Measurements from ENCODE around the gene FBXO46.
"Not testable (repeated sequence)": the region's sequence is repeated elsewhere in the genome, so short reads cannot be mapped to it uniquely, and the experiment has no call there.

Gene FBXO46

DNA sequence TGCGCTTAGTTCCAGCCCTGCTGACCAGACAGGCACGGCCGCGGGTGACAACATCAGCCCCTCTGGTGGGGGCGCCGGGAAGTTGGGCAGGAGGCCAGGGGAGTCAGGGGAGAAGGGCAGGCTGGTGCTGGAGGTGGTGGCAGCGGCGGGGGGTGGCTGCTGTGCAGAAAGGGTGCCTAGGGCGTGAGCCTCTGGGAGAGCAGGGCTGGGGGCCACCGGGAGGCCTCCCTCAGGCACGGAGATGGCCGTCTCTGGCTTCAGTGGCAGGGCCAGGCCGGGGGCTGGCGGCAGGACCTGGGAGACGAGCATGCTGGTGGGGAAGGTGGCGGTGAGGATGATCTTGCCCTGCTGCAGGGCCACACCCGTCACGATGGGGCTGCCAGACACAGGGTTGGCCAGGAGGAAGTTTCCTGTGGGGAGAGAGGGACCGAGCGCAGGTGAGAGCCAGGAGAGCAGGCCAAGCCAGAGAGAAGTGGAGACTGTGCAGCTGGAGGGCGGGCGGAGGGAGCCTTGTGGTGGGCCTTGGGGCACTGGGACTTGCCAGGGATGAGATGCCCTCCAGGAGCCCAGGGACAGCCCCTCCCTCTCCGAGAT, 35.1 kb upstream of the FBXO46 start:
- no peak for DNase-seq

DNA sequence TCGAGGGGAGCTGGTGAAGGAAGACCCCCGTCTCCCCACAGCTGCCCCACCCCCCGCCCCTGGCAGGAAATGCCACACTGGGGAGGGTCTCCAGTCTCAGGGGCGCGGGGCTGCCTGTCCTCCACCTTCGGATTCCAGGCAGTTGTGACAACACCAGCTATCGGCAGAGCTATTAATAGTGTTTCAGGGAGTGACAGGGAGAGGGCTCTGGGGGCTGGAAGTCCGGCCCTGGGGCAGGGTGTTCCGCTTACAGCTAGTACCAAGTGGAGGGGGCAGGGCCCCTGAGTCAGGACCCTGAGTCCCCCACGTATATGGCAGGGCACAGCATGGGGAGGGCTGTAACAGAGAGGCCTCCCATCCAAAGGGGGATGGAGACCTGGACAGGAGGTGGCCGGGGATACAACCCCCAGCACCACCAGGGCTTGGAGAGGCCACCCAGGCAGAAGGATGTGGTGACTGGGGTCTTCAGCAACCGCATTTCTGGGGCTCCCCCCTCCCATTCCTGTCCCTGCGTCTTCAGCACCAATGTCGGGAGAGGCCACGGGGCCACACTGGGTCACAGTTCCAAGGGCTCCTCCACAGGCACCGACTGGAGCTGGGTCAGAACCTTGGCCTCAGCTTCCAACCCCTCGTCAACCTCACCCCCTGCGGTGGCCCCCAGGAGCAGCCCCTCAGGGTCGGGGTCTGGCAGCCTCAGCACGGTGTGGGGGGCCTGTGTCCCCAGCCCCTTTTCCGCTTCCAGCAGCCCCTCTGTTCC, 34.4 kb upstream of the FBXO46 start:
- DNase-seq: no peak

- no peak for DNase-seq
Measured at GRCh38 chr19:45764475-45764874, 33.8 kb upstream of the FBXO46 start.

DNA sequence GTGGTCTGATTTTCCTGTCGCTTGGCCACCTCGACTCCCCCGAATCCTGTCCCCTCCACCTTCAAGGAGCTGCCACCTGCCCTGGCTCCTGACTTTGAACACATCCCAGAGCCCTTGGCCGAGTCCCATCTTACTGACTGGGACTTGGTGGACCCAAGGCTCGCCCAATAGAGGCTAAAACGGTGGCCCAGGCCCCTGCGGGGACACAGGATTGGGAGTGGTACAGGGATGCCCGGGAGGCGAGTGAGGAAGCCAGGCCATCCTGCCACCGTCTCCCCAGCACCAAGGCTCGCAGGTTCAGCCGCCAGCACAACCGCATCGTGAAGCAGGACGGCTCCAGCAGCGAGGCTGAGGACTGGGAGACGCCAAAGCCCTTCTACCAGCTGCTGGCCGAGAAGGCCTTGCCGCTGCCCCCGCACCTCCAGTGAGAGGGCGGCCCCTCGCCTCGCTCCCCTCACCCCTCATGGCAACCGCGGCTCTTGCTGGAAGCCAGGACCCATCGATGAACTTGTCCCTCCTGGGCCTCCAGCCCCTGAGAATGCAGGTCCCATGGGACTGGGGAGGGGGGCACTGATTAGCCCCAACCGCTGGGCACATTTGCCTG, 33.1 kb upstream of the FBXO46 start:
- DNase-seq: no peak

GRCh38 chr19:45762870-45763631, 32.4 kb upstream of the FBXO46 start:
- no peak for DNase-seq

DNA sequence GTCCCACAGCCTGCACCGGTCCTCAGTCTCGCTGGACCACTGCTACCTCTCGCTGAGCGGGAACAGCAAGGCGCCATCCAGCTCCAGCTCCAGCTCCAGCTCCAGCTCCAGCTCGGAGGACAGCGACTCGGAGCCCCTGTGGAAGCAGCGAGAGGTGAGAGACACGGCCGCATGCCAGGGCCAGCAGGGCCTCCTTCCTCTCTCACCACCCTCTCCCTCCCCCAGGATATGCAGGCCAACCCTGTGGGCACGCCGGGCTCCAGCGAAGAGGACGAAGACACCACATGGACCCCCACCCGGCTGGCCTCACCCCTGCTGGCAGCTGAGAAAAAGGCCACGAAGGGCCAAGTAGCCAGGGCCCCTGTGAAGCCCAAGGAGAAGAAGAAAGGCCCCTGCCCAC, 31.0 kb upstream of the FBXO46 start:
- DNase-seq: no peak

GRCh38 chr19:45758921-45759320, 28.2 kb upstream of the FBXO46 start:
- no peak for DNase-seq

DNA sequence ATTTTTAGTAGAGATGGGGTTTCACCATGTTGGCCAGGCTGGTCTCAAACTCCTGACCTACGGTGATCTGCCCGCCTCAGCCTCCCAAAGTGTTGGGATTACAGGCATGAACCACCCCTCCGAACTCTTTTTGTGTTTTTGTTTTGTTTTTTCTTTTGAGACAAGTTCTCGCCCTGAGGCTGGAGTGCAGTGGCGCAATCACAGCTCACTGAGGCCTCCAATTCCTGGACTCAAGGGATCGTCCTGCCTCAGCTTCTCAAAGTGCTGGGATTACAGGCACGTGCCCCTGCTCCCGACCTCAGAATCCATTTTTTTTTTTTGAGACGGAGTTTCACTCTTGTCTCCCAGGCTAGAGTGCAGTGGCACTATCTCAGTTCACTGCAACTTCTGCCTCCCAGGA, 27.0 kb upstream of the FBXO46 start:
- no peak for DNase-seq

DNA sequence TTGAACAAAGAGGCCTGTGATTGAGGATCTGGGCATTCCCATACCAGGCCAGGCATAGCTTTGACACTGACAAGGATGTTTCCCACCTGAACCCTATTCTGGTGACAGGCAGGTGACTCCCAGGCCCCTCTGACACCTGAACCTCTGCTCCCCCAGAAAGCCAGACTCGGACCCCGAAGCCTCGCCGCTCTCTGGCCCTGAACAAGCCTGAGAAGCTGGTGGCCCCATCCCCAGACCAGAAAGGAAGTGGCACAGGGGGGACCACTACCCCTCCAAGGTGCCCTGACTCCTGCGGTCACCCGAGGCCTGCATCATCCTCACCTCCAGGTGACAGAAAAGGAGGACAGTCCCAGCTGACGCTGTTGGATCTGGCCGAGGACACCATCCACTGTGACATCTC, 23.6 kb upstream of the FBXO46 start:
- no peak for DNase-seq

DNA sequence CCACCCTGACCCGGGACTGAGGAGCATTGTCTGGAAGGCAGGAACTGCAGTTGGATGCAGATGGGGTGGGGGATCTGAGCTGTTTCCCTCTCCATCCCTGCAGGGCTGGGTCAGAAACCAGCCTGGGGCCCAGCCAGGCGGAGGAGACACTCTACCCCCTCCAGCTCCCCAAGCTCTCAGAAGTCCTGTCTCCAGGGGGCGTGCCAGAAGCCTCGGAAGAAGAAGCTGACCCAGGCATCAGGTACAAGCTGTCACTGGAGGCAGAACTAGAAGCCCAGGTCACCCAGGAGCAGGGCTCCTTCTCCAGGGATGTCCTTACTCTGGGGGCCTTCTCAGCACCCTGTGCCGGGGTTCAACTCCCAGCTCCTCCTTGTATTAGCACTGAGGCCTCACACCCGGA, 22.9 kb upstream of the FBXO46 start:
- no peak for DNase-seq

- DNase-seq: no peak
Measured at GRCh38 chr19:45752639-45753038, 21.9 kb upstream of the FBXO46 start.

DNA sequence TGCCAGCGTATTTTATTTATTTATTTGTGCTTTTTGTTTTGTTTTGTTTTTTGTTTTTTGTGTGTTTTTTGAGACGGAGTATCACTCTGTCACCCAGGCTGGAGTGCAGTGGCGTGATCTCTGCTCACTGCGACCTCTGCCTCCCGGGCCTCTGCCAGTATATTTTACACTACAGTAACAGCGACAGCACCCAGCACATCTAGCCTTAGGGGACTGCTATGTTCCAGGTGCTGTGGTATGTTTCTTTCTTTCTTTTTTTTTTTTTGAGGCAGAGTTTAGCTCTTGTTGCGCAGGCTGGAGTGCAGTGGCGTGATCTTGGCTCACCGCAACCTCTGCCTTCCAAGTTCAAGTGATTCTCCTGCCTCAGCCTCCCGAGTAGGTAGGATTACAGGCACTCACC, 20.8 kb upstream of the FBXO46 start:
- not testable (repeated sequence) for DNase-seq

- no peak for DNase-seq
Measured at GRCh38 chr19:45747513-45747912, 16.8 kb upstream of the FBXO46 start.

DNA sequence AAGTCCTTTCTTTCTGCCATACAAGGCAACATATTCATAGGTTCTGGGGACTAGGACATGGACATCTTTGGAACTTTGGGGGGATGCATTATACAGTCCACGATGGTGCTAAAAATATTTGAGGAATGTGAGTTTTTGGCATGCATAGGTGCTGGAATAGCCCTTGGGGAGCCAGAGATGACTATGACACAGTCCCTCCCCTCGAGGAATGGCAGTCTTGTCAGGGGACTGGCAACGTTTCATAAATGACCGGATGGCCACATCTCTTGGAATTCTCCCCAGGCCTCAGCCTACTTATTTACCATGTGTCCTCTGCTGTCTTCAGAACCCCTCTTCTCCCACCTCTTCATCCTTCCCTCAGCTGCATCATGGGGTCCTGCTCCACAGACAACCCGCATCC, 16.2 kb upstream of the FBXO46 start:
- no peak for DNase-seq

DNA sequence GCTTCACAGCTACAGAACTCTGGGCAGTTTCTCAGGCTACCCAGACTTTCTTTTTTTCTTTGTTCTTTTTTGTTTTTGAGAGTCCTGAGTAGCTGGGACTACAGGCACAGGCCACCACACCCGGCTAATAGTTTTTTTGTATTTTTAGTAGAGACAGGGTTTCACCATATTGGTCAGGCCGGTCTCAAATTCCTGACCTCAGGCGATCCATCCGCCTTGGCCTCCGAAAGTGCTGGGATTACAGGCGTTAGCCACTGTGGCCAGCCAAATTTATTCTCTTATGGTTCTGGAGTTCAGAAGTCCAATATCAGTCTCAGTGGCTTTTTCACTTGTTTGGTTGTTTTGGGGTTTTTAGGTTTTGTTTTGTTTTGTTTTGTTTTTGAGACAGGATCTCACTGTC, 14.9 kb upstream of the FBXO46 start:
- DNase-seq: no peak

DNA sequence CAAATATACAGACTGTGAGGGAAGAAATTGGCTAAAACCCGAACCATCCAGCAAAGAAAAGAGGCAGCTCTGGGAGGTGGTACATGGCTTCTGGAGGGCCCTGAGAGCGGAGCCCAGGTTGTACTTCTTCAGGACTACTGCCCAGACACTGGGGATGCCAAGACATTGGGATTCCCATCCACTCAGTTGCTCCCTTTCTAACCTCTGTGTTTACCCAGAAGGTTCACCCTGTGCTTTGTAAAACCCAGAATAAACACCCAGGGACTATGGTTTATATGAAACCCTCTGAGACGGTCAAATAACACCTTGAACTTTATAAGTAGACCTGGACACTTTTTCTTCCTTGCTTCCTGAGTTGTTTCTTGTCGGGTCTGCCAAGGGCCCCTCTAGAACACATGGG, 12.3 kb upstream of the FBXO46 start:
- no peak for DNase-seq

- no peak for DNase-seq
Measured at GRCh38 chr19:45739498-45740439, 9.1 kb upstream of the FBXO46 start.

DNA sequence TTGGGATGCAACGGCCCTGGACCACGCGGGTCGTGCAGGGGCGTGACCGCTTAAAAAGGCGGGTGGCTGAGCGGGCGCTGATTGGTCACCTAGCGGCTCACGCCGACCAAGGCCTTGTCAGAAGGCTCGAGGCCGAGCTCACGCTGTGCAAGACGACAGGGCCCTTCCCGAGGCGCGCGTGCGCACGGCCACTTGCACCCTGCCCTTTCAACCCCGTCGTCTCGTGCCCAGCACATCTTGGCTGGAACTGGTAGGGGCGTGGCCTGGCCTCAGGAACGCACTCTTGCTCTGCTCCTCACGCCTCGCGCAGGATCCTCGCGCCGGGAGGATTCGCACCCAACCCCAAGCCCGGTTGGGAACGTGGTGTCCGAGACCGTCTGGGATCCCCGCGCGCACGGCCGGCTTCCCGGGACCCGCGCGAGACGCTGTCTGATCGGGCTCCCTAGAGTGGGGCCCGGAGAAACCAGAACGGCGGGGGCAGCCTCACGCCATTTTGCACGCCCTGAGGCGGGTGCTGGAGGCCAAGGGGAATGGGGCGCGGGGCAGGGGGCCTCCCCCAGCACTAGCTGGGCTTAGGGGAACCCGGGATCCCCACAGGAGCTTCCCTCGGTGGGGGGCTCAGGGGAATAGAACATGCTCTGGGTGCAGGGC, 2.6 kb upstream of the FBXO46 start, which contains the start of gene MEIOSIN:
MEIOSIN (plus strand) TSS at position 280 of the 651 bp plus-strand sequence. CDS start 1,938 bp downstream, outside the sequence.
- DNase-seq: no peak

DNA sequence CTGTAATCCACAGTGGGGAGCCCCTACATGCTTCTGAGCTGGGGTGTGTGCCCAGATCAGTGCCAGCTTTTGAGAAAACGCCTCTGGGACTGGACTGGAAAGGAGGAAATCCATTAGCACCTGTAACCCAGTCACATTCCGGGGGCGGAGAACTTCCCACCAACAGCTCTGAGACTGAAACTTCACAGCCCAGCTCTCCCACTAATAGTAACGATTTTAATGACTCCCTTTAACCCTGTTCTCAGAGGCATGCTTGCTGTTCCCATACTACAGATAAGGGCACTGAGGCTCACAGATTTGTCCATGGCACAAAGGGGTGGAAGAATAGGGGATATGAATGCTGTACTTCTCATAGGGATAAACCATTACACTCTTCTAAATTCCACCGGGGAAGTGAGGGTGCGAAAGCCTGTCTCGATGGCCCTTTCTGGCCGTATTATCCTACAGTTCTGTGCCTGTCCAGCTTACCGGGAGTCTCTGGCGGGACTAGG, 851 bp downstream of the FBXO46 start:
- no peak for DNase-seq

DNA sequence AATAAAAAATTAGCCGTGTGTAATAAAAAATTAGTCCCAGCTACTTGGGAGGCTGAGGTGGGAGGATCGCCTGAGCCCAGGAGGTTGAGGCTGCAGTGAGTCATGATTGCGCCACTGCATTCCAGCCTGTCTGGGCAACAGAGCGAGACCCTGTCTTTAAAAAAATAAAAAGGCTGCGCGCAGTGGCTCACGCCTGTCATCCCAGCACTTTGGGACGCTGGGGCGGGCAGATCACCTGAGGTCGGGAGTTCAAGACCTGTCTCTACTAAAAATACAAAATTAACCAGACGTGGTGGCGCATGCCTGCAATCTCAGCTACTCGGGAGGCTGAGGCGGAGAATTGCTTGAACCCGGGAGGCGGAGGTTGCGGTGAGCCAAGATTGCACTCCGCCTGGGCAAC, 2.0 kb downstream of the FBXO46 start:
- DNase-seq: not testable (repeated sequence)

DNA sequence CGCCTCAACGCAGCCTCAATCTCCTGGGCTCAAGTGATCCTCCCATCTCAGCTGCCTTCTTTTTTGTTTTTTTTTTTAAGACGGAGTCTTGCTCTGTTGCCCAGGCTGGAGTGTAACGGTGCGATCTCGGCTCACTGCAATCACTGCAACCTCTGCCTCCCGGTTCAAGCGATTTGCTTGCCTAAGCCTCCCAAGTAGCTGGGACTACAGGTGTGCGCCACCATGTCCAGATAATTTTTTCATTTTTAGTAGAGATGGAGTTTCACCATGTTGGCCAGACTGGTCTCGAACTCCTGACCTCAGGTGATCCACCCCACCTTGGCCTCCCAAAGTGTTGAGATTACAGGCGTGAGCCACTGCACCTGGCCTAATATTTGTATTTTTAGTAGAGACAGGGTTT, 10.6 kb downstream of the FBXO46 start:
- DNase-seq: not testable (repeated sequence)

All from NCI-H345 (cell line).